Neural progenitor cell (in vitro differentiated cells): ENCODE data around the gene TRA2A.

Experiments used
- CTCF ChIP-seq: fragments of 200-600 bp; sonication (generic); IDR thresholded peaks from 2 replicates; pipeline ENCODE4 v1.5.1; 2017; ENCODE audit warnings: antibody characterized with exemption, mild to moderate bottlenecking
- EZH2 ChIP-seq: fragments of 200-600 bp; sonication (generic); IDR thresholded peaks from 2 replicates; pipeline ENCODE4 v1.6.1; 2017; ENCODE audit warnings: antibody characterized with exemption, mild to moderate bottlenecking, moderate library complexity
- EZH2phosphoT487 ChIP-seq: fragments of 200-600 bp; sonication (generic); IDR thresholded peaks from 2 replicates; pipeline ENCODE4 v1.6.1; 2017; ENCODE audit warnings: antibody characterized with exemption

- TF ChIP-seq CTCF = no peak
- TF ChIP-seq EZH2phosphoT487 = no peak
- TF ChIP-seq EZH2 = no peak
Observed at GRCh38 chr7:23542752-23543151, 11.0 kb upstream of the TRA2A start.
